Measurements from ENCODE around the gene NME4. TPM values are rescaled to one million over a fixed set of nuclear protein-coding genes. Genes with fewer than 3 reads are reported as not detected.

NME4 gene
- total RNA-seq, 1 experiment from 2014 or later, result 68.2 TPM

- peaks cover 15% of the 10 kb centered on the region; the same call in 1 of the 2 replicates for H3K79me2 ChIP-seq (ENCODE audit: insufficient read depth, low read length)
- H3K9me3 ChIP-seq (ENCODE audit: control insufficient read depth in 1 of 2, insufficient read depth in 1 of 2, low read depth in 1 of 2, low read length in 2 of 2), result no peaks in the 10 kb centered on the region
- ChIA-PET POLR2A (no interaction called here), CTCF (interaction anchor here (1.2 kb wide), 1 partner anchor 62 kb away, joined by 3 read pairs; no protein-coding TSS in a partner anchor), RAD21 (ENCODE audit: low non-redundant PET in 1 of 2, low total read pairs in 2 of 2, uncharacterized antibody in 2 of 2, unreplicated experiment in 2 of 2) (no interaction called here)
- no TSS peak for BruUV-seq (replicated peaks)
- H4K20me1 ChIP-seq (ENCODE audit: insufficient read depth), result no peaks in the 10 kb centered on the region
- TF ChIP-seq POLR2AphosphoS5 (IDR thresholded peaks at IDR 0.05; ENCODE audit: low read depth, low read length) (no peak), ELF1 (IDR thresholded peaks at IDR 0.05; ENCODE audit: borderline replicate concordance, low read depth) (no peak), CEBPB (IDR thresholded peaks at IDR 0.05; ENCODE audit: low read depth) (no peak), RAD21 (IDR thresholded peaks at IDR 0.05; ENCODE audit: low read depth) (no peak), SP1 (IDR thresholded peaks at IDR 0.05; ENCODE audit: low read depth) (no peak), ZNF274 (IDR thresholded peaks at IDR 0.05; ENCODE audit: low read depth, low read length) (no peak), SRF (IDR thresholded peaks at IDR 0.05; ENCODE audit: low read depth) (no peak), ATF3 (IDR thresholded peaks at IDR 0.05) (no peak), CTCF (IDR thresholded peaks at IDR 0.05 in 2 of 3, conservative IDR thresholded peaks at IDR 0.05 in 1 of 3; ENCODE audit: borderline replicate concordance in 1 of 3, insufficient read depth in 1 of 3, low read depth in 2 of 3, low read length in 2 of 3) (no peak), ZFX (IDR thresholded peaks at IDR 0.05) (no peak; the same call in 1 of the 2 replicates)
- peaks cover 16 to 35% of the 10 kb centered on the region in 2 experiments for H3K4me1 ChIP-seq (ENCODE audit: control insufficient read depth in 1 of 2, insufficient read depth in 2 of 2, low read length in 2 of 2)
- H2AFZ ChIP-seq (ENCODE audit: low read depth, low read length, poor library complexity, severe bottlenecking), result no peak overlapping the region
- H3K4me3 ChIP-seq (replicated peaks in 1 of 2; ENCODE audit: low read depth in 1 of 2, low read length in 2 of 2), result peak overlapping the region; percentile 43 to 59
- peak overlapping the region; percentile 52 for H3K9ac ChIP-seq (ENCODE audit: low read length)
- no peaks in the 10 kb centered on the region for H3K36me3 ChIP-seq (ENCODE audit: control insufficient read depth in 1 of 2, insufficient read depth in 2 of 2, low read length in 2 of 2)
- no peaks in the 10 kb centered on the region for H3K27me3 ChIP-seq (ENCODE audit: insufficient read depth, low read length)
- DNase-seq (ENCODE audit: low read depth, low spot score) (no peak), ATAC-seq (no peak; the same call in 1 of the 2 replicates)
- no peaks in the 10 kb centered on the region for H3K9me2 ChIP-seq (ENCODE audit: insufficient read depth)
- H3K27ac ChIP-seq (ENCODE audit: low read depth, low read length), result peak overlapping the region; percentile 43; the same call in 1 of the 2 replicates
- intact Hi-C loops (cut with micrococcal nuclease), result no loop called here
- H3K4me2 ChIP-seq (ENCODE audit: low read length), result peak overlapping the region; percentile 79
Observed at GRCh38 chr16:426115-426905, 29.3 kb downstream of the NME4 start.

All from HCT116 (cell line).